Dendritic cell treated with granulocyte-macrophage colony-stimulating factor and Interleukin-4, amounts not matched to agents 40 ng/mL and 50 ng/mL, for 4 days (primary cell): ENCODE results near the gene E2F1.

ENCODE experiments used
- H3K27ac Mint-ChIP-seq: one replicate; pipeline ENCODE4 v1.8.0; 2022; ENCODE audit warnings: mild to moderate bottlenecking, mixed read lengths
- H3K27me3 Mint-ChIP-seq: one replicate; pipeline ENCODE4 v1.8.0; 2022; ENCODE audit warnings: mild to moderate bottlenecking, mixed read lengths
- H3K36me3 Mint-ChIP-seq: one replicate; pipeline ENCODE4 v1.8.0; 2022; ENCODE audit warnings: low read depth, mixed read lengths
- H3K4me1 Mint-ChIP-seq: one replicate; pipeline ENCODE4 v1.8.0; 2022; ENCODE audit warnings: low read depth, mixed read lengths
- H3K4me3 Mint-ChIP-seq: one replicate; pipeline ENCODE4 v1.8.0; 2022; ENCODE audit warnings: mild to moderate bottlenecking, moderate library complexity, mixed read lengths
- H3K9me3 Mint-ChIP-seq: one replicate; pipeline ENCODE4 v1.8.0; 2022; ENCODE audit warnings: mixed read lengths
- intact Hi-C: fragments of 100-400 bp; cut with micrococcal nuclease; formaldehyde crosslinking; loops from one replicate; pipeline ENCODE4 v1.15.0; 2022

Gene E2F1

DNA sequence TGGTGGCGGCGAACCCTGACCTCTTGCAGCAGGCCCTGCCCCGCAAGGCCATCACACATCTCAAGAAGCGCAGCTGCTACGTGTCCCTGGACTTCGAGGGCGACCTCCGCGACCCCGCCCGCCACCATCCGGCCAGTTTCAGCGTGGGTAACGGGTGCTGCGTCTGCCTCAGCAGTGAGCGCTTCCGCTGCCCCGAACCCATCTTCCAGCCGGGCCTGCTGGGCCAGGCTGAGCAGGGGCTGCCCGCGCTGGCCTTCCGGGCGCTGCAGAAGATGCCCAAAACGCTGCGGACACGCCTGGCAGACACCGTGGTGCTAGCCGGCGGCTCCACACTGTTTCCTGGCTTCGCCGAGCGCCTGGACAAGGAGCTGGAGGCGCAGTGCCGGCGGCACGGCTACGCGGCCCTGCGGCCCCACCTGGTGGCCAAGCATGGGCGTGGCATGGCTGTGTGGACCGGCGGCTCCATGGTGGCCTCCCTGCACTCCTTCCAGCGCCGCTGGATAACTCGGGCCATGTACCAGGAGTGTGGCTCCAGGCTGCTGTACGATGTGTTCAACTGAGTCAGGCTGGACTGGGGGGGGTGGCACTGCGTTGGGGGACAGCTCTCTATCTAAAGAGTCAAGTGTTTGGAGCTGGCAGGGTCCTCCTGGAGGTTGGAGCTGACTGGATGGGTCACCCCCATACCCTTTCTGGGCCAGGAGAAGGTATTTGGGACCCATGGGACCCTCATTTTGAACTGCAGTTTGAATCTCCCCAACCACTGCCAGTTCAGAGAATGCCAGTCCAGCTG, 18.3 kb downstream of the E2F1 start:
- Mint-ChIP-seq H3K36me3 (peaks cover 29% of the 10 kb centered on the region), H3K4me3 (peak overlapping the region; percentile 75), H3K9me3 (no peaks in the 10 kb centered on the region), H3K27me3 (no peaks in the 10 kb centered on the region), H3K4me1 (peaks cover 71% of the 10 kb centered on the region), H3K27ac (peak overlapping the region; percentile 76)
- intact Hi-C loops, result loop anchor here (2.0 to 10.0 kb wide), 4 partner anchors 65 to 327 kb away; partner anchors contain the start of gene RALY

GRCh38 chr20:33667245-33667675, 18.9 kb downstream of the E2F1 start:
- intact Hi-C loops, result loop anchor here (2.0 to 10.0 kb wide), 4 partner anchors 66 to 328 kb away; partner anchors contain the start of gene RALY
- no peaks in the 10 kb centered on the region for H3K9me3 Mint-ChIP-seq

DNA sequence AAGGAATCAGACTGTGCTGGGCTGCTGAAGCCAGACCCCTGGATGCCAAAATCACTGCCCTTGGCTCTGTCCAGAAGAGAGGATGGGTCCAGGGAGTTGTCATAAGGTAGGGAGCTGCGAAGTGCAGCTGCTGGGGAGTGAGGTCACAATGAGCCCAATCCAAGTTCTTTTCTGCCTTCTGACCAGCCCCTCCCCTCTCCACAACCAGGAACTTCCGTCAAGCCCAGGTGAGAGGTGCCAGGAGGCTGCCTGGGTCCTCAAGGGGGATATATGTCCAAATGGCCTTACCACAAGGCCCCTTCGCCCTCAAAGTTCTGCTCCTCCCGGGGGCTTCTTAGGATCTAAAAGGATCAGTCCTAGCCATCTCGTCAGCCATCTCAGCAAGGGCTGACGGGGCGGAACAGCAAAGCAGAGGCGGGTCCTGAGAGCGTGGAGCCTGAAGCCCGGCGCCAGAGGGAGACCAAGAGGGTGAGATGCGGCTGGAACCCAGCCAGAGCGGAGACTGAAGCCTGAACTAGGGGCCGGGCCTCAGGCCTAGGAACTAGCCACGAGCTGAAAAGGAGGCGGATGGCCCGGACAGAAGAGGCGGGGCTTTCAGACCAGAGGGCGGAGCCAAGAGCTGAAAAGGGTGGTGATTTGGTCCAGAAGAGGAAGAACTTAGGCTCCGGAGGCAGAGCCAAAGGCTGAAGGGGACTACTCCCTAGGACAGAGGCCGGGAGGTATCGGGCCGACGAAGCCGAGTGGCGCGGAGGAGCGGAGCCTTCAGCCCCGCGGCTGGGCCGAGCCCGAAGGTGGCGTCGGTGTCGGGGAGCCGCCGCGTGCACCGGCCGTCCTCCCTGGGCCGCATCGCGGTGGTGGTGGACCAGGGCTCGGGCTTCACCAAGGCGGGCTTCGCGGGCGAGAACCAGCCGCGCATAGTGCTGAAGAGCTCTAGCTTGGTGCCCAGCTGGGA, 19.6 kb downstream of the E2F1 start, which contains the start of gene ACTL10:
Gene ACTL10, plus strand, starts transcription at position 651 of the 952 bp plus-strand sequence. CDS start 555 bp downstream, outside the sequence.
- H3K4me1 Mint-ChIP-seq, result peaks cover 64% of the 10 kb centered on the region
- H3K4me3 Mint-ChIP-seq, result peak within 1 kb of the TSS; percentile 75

More at GRCh38 chr20:33667245-33667675, 18.9 kb downstream of the E2F1 start:
- H3K4me3 Mint-ChIP-seq, result peak overlapping the region; percentile 75
- H3K27me3 Mint-ChIP-seq, result no peaks in the 10 kb centered on the region
- H3K4me1 Mint-ChIP-seq, result peaks cover 70% of the 10 kb centered on the region
- peaks cover 28% of the 10 kb centered on the region for H3K36me3 Mint-ChIP-seq
- H3K27ac Mint-ChIP-seq, result peak overlapping the region; percentile 76

GRCh38 chr20:33664762-33665144, 21.4 kb downstream of the E2F1 start:
- H3K36me3 Mint-ChIP-seq, result peaks cover 8% of the 10 kb centered on the region
- H3K9me3 Mint-ChIP-seq, result no peaks in the 10 kb centered on the region
- peaks cover 54% of the 10 kb centered on the region for H3K4me1 Mint-ChIP-seq
- H3K27ac Mint-ChIP-seq, result peak overlapping the region; percentile 83
- intact Hi-C loops, result loop anchor here (5.0 to 10.0 kb wide), 3 partner anchors 110 to 330 kb away; partner anchors contain the start of genes CDK5RAP1 and RALY
- H3K27me3 Mint-ChIP-seq, result no peaks in the 10 kb centered on the region
- H3K4me3 Mint-ChIP-seq, result peak overlapping the region; percentile 87

More for the DNA sequence above, 19.6 kb downstream of the E2F1 start, which contains the start of gene ACTL10:
- Mint-ChIP-seq H3K27me3 (no peaks in the 10 kb centered on the region), H3K27ac (peak within 1 kb of the TSS; percentile 76), H3K36me3 (peaks cover 21% of the 10 kb centered on the region), H3K9me3 (no peaks in the 10 kb centered on the region)
- intact Hi-C loops, result loop anchor here (1.0 to 10.0 kb wide), 5 partner anchors 8 to 328 kb away; partner anchors contain the start of genes NECAB3 and RALY

DNA sequence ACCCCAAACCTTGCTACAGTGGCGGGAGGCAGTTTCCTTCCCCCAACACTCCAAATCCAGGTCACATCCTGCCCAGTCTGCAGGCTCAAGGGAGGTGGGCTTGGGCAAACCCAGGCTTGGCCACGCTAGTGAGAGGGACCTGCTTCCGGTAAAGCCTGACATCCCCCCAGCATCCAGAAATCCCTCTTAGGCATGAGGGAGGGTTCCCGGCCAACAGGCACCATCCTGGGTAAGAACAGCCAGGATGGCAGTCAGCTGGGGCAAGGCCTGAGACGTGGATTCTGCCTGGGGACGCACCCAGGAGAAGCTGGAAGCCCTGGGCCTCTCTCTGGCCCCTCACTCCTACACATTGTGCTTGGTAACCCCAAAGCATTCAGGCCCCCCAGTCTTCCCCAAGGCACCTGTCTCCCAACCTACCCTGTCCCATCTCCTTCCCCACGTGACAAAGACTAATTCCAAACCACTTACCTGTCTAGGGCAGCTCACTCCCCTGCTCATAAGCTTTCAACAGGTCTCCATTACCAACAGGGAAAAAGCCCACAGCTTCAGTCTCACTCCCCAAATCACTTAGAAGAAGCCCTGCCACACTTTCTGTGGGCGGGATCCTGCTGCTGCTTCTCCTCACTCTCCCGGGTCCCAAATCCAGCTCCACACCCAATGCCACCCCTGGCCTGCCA, 22.0 kb downstream of the E2F1 start:
- H3K27ac Mint-ChIP-seq, result peak overlapping the region; percentile 83
- intact Hi-C loops, result loop anchor here (5.0 to 10.0 kb wide), 3 partner anchors 109 to 331 kb away; partner anchors contain the start of genes CDK5RAP1 and RALY
- H3K9me3 Mint-ChIP-seq, result no peaks in the 10 kb centered on the region
- peaks cover 11% of the 10 kb centered on the region for H3K36me3 Mint-ChIP-seq
- H3K4me3 Mint-ChIP-seq, result peak overlapping the region; percentile 87
- no peaks in the 10 kb centered on the region for H3K27me3 Mint-ChIP-seq
- H3K4me1 Mint-ChIP-seq, result peaks cover 51% of the 10 kb centered on the region

DNA sequence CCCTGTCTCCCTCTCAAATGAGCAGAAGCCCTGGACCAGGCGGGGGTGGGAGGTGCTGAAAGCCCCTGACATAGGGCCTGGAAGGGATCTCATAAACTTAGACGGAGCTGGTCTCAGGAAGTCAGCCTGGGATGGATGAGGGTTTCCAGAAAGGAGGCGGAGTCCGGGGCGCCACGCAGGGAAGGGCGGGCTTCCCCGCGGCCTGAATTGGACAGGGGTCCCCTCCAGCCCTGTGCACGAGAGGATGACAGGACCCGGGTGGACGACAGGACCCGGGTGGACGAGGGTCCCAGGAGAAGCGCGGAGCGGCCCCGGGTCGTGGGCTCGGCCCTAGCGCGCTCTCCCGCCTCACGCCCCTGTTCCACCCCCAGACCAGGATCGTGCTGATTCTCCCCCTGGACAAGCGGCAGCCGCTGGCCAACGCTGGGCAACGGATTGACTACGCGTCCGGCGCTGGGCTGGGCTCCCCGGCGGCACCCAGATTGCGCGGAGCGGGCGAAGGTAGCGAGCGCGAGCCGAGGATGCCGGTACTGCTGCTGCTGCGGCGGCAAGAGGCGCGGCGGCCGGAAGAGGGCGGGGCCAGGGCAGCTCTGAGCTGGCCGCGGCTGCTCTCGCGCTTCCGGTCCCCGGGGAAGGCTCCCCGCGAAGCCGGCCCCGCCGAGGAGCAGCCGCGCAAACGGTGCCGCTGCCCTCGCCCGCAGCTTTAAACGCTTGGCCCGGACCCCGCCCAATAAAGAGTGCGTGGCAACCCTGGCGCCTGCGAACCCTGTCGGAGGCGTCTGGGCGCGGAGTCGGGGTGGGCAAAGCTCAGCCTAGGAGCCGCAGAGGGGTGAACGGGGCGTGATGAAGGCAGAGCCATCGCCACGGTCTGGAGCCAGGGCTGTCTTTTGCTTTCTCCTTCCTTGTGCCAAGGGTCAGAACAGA, 22.8 kb downstream of the E2F1 start:
- Mint-ChIP-seq H3K27me3 (no peaks in the 10 kb centered on the region), H3K36me3 (peaks cover 19% of the 10 kb centered on the region), H3K9me3 (no peaks in the 10 kb centered on the region)

DNA sequence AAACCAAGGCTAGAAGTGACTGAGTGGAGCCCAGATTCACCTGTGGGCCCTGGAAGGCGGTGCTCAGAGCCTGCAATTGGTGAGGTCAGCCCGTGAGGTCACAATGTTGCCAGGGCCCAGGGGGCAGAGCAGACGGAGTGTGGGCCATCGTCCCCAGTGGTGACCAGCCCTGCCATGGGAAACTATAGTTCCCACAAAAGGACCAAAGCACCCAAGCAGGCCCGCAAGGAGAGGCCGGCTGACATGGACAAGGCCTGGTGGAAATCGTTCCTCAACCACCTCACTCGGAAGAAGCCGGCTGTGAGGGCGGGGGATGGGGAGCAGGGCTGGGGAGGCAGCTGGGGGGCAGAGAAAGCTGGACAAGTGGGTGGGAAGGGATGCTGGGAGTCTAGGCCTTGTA, 24.0 kb downstream of the E2F1 start, which contains the start of gene C20orf144:
Gene C20orf144, plus strand, starts transcription at position 156 of the 400 bp plus-strand sequence. Its CDS starts 19 bp downstream, at position 175.
- Mint-ChIP-seq H3K27me3 (no peaks in the 10 kb centered on the region), H3K36me3 (peaks cover 31% of the 10 kb centered on the region), H3K4me3 (peak within 1 kb of the TSS; percentile 87), H3K27ac (peak within 1 kb of the TSS; percentile 83), H3K4me1 (peaks cover 40% of the 10 kb centered on the region), H3K9me3 (no peaks in the 10 kb centered on the region)
- intact Hi-C loops, result loop anchor here (5.0 to 10.0 kb wide), 3 partner anchors 107 to 333 kb away; partner anchors contain the start of genes CDK5RAP1 and RALY

More for the DNA sequence above, 22.8 kb downstream of the E2F1 start:
- Mint-ChIP-seq H3K4me3 (peak overlapping the region; percentile 87), H3K4me1 (peaks cover 50% of the 10 kb centered on the region), H3K27ac (peak overlapping the region; percentile 83)
- intact Hi-C loops, result loop anchor here (5.0 to 10.0 kb wide), 3 partner anchors 109 to 331 kb away; partner anchors contain the start of genes CDK5RAP1 and RALY

GRCh38 chr20:33660685-33661058, 25.5 kb downstream of the E2F1 start:
- no peak overlapping the region for H3K4me3 Mint-ChIP-seq
- H3K36me3 Mint-ChIP-seq, result peaks cover 34% of the 10 kb centered on the region
- no peaks in the 10 kb centered on the region for H3K27me3 Mint-ChIP-seq
- no peaks in the 10 kb centered on the region for H3K9me3 Mint-ChIP-seq
- intact Hi-C loops, result loop anchor here (5.0 to 10.0 kb wide), 3 partner anchors 106 to 334 kb away; partner anchors contain the start of genes CDK5RAP1 and RALY
- peaks cover 28% of the 10 kb centered on the region for H3K4me1 Mint-ChIP-seq
- H3K27ac Mint-ChIP-seq, result no peak overlapping the region

DNA sequence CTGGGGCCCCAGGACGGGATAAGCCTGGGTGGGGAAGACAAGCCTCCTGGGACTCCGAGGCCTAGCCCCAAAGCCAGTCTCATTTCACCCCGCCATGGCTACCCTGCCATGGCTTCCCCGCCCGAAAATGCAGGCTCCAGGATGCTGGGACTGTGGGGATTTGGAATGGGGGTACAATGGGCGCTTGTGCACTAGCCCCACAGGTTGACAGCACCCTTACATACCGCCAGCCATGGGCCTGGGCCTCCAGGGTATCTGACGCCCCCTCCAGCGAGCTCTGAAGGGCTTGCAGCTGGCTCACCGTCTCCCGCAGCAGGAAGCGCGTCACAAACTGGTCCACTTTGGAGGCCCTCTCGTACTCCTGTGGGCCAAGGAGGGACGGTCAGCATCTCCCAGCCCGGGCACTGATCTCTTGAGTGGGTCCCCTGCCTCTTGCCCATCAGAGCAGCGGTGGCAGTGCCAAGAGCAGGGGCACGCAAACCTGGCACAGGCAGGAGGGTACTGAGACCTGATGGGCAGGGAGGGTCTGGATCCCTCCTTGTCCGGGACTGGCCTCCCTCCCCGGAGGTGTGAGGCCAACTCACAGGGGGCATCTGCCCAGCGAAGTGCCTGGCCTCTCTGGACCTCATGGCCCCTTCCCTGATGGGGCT, 26.0 kb downstream of the E2F1 start:
- peaks cover 24% of the 10 kb centered on the region for H3K4me1 Mint-ChIP-seq
- peaks cover 34% of the 10 kb centered on the region for H3K36me3 Mint-ChIP-seq
- H3K27ac Mint-ChIP-seq, result no peak overlapping the region
- no peak overlapping the region for H3K4me3 Mint-ChIP-seq
- intact Hi-C loops, result loop anchor here (5.0 to 10.0 kb wide), 3 partner anchors 105 to 335 kb away; partner anchors contain the start of genes CDK5RAP1 and RALY
- no peaks in the 10 kb centered on the region for H3K27me3 Mint-ChIP-seq
- no peaks in the 10 kb centered on the region for H3K9me3 Mint-ChIP-seq

GRCh38 chr20:33659341-33660034, 26.7 kb downstream of the E2F1 start:
- no peak overlapping the region for H3K4me3 Mint-ChIP-seq
- intact Hi-C loops, result loop anchor here (5.0 to 10.0 kb wide), 3 partner anchors 105 to 335 kb away; partner anchors contain the start of genes CDK5RAP1 and RALY
- H3K27me3 Mint-ChIP-seq, result peaks cover 2% of the 10 kb centered on the region
- no peaks in the 10 kb centered on the region for H3K9me3 Mint-ChIP-seq
- no peak overlapping the region for H3K27ac Mint-ChIP-seq
- H3K36me3 Mint-ChIP-seq, result peaks cover 34% of the 10 kb centered on the region
- H3K4me1 Mint-ChIP-seq, result peaks cover 17% of the 10 kb centered on the region

- peaks cover 2% of the 10 kb centered on the region for H3K27me3 Mint-ChIP-seq
- peaks cover 34% of the 10 kb centered on the region for H3K36me3 Mint-ChIP-seq
- H3K4me1 Mint-ChIP-seq, result peaks cover 12% of the 10 kb centered on the region
- intact Hi-C loops, result no loop called here
- no peak overlapping the region for H3K27ac Mint-ChIP-seq
- H3K9me3 Mint-ChIP-seq, result no peaks in the 10 kb centered on the region
- no peak overlapping the region for H3K4me3 Mint-ChIP-seq
Measured at GRCh38 chr20:33658929-33659328, 27.3 kb downstream of the E2F1 start.
